WI38 (cell line): ENCODE results near the gene DCUN1D4.

ENCODE experiments used
- H3K4me3 ChIP-seq: 2 replicates; pipeline ENCODE4 v1.5.1; 2011; ENCODE audit warnings: low read depth, mild to moderate bottlenecking, control low read depth, low read length
- CTCF ChIP-seq: IDR thresholded peaks from 2 replicates; pipeline ENCODE4 v1.5.1; 2012; ENCODE audit warnings: low read depth, mild to moderate bottlenecking, control low read depth, low read length

DCUN1D4 gene

GRCh38 chr4:51894059-51894645 lies 51.2 kb downstream of the DCUN1D4 start:
- no peak for TF ChIP-seq CTCF
- H3K4me3 ChIP-seq, result no peak overlapping the region

GRCh38 chr4:51895158-51895557 lies 52.2 kb downstream of the DCUN1D4 start:
- no peak for TF ChIP-seq CTCF
- no peak overlapping the region for H3K4me3 ChIP-seq

GRCh38 chr4:51895816-51896408 lies 53.0 kb downstream of the DCUN1D4 start:
- no peak overlapping the region for H3K4me3 ChIP-seq
- TF ChIP-seq CTCF, result peak; percentile 82

GRCh38 chr4:51901363-51901762 lies 58.4 kb downstream of the DCUN1D4 start:
- TF ChIP-seq CTCF, result no peak
- H3K4me3 ChIP-seq, result no peak overlapping the region

- no peak for TF ChIP-seq CTCF
- H3K4me3 ChIP-seq, result no peak overlapping the region
These were observed 63.4 kb downstream of the DCUN1D4 start for GRCh38 chr4:51906167-51906958.

GRCh38 chr4:51907006-51907669 lies 64.2 kb downstream of the DCUN1D4 start:
- no peak for TF ChIP-seq CTCF
- H3K4me3 ChIP-seq, result no peak overlapping the region

- TF ChIP-seq CTCF, result no peak
- H3K4me3 ChIP-seq, result no peak overlapping the region
These were observed 66.3 kb downstream of the DCUN1D4 start for GRCh38 chr4:51909236-51909703.
